Stimulated activated CD8-positive, alpha-beta memory T cell treated with anti-CD3 and anti-CD28 coated beads, Interleukin-4, amount 100 ng/mL, for 1 hour (primary cell): ENCODE measurements around the gene BATF3.
A peak's percentile ranks its signal among the peaks of the same experiment; 100 is the strongest.

Experiments used
- DNase-seq, 2 donors: peaks; one replicate each; pipeline ENCODE4 v3.0.0-alpha.2; 2020; ENCODE audit warnings: low read depth in 2 of 2, low spot score in 1 of 2

The BATF3 gene

DNA sequence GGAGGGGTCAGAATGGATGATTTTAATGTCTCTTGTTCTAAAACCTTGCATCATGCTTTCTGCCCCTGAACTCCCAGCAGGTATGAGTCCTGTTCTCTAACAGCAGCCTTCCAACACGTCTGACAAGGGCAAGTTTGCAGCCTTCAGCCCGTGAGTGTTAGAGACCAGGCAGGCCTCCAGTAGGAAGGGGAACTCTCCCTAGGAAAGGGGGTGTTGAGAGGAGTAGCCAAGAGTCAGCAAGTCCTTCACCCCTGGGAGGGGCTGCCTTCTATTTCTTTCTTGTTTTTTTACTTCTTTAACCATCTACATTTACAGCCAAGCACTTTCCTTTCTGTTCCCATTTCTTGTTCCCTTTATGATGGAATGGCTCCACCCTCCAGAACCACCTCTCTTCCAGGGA is 14.2 kb downstream of the BATF3 start:
- no peak for DNase-seq

DNA sequence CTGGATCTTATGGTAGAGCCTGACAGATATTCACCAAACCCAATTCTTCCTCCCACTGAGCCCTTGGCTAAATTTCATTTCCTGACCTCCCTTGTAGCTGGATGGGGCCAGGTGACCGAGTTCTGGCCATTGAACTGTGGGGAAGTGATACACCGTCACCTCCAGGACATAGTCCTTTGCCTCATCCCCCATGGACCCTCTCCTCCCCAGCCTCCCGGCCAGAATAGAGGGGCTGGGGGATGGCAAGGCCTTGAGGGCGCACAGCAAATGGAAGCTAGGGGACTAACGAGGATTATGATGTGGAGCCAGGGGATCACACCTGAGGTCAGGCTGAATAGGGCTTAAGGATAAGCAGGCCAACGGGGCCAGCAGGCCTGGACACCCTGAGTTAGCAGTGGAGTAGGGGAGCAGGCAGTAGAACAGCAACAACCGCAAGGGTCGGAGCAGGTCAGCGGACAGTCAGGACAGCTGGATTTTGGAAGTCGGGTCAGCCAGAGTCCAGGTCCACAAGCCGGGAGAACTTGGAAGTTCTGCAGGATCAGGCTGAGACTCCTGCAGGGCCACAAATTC is 15.0 kb downstream of the BATF3 start:
- no peak for DNase-seq

DNA sequence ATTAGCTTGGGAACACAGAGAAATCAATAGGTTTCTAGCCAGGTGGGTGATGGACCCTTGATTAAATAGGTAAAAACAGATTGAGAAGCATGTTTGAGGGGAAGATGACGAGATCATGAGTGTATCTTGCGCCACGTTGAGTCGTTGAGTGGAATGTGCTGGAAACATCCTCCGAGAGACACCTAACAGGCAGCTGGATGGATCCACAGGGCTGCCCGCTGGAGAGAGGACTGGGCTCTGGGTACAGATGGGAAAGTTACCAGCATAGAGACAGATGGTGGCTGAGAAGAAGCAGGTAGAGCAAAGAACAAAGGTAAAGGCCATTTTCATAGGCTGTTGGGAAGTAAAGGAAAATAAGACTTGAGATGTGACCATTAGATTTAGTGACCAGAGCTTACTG is 15.6 kb downstream of the BATF3 start:
- DNase-seq: no peak

DNA sequence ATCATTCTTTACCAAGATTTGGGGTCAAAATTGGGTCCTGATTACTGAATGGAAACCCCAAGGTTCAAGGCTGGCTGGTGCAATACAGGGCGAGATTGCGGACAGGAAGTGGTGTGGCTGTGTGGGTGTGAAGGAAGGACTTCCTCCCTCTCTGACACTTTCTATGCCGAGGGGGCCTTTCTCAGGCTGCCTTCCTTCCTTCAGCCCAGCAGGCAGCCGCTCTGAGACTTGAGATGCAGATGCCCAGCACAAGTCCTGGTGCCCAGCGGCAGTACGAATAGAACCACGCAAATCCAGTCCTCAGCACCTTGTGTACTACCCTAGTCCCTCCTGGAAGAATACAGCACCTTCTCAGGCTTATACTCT is 16.3 kb downstream of the BATF3 start:
- DNase-seq: no peak

DNA sequence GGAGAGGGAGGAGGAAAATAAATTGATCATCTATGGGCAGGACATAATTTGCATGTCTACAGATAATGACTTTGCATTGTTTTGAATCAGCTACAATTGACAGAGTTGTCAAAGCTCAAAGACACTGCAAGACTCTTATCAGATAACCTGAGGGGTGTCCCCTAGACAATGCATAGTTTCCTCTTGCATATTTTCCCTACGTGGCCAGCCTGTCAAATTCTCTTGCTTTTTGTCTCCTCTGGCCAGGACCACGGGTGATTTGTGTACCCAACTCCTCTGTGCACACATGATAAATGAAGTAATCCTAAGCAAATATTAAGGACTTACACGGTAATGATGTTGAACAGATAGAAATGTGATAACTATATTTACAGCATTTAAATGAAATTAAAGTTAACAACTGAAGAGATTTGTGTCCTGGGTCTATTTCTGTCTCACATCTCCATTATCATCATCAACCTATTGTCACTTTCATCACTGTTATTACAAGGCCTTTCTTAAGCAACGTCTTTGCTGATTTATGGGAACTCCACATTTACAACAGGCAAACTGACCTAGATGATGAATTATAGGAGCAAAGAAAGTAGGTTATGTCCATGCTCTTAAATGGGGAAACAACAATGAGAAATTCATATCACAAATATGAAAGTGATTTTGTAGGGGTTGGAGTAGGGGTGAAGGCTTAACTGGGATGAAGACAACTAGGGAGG is 18.8 kb downstream of the BATF3 start:
- DNase-seq: no peak

DNA sequence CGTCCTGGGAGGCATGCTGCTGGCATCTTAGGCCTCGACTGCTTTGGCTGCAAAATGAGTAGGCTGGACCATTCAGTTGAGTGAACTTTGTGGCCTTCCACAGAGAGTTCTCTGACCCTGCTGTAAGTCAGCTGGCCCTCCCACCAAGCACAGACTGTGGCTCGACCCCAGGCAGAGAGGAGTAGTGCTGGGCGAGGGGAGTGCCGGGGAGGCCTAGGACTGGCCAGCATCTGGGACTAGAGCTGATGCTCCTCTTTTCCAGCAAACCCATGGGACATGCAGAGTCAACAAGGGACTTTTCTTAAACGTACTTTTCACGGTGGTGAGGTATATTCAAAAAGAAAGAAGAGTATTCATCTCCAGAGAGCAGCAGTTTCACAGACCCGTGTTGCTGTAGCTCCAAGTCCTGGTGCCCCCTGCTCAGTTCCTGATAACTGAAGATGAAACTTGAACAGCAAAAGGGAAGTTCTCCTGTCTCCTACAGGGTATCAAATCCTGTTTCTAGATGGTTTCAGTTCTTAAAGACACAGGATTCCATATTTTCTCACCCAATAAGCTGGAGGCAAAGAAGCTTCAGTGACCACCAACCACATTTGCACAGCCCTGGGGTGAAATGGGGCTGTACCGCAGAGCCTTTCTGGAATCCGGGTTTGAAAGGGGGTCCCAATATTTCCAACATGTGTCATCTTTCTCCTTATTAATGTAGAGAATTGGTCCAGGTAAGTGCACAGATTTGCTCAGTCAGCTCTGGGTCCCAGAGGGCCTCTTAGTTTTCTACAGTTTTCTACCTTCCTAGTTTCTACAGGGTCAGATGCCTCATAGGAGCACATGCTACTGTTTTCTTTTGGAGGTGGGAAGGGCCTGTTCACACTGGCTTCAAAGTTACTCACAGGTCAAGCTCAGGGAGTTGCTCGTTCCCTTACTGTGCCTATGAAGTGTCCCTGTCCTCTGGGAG is 20.9 kb downstream of the BATF3 start:
- DNase-seq: no peak

DNA sequence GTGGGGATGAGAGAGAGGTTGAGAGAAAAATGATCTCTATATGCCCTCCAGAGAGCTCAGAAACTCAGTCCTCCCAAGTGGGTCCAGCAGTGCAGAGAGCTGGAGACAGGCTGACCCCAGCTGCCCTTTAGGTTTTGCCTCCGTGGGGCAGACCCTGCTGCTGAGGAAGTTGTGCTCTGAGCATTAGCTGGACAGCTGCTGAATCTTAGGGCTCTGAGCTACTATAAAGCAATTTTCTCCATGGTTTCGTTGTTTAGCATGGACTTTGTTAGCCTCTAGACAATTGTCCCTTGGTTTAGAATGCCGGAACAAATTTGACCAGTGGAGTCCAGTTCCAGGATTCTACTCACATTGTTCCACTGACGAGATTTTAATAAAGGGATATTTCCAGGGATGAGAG is 22.1 kb downstream of the BATF3 start:
- DNase-seq: no peak

DNA sequence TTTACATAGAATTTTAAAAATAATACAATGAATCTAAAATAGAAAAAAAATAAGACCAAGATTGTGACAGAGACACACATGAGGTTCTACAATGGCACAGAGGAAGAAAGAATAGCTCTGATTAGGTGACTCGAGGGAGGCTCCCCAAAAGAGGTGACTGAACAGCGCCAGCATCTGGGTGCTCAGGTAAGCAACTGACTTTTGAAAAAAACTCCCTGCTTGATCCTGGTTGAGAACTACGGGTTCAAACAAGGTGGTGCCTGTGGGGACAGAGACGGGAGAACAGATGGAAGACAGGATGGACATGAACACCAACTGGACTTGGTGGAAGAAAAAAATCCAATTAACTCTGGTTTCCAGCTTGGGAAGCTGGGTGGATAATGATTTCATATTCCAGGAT is 22.5 kb downstream of the BATF3 start:
- DNase-seq: no peak

DNA sequence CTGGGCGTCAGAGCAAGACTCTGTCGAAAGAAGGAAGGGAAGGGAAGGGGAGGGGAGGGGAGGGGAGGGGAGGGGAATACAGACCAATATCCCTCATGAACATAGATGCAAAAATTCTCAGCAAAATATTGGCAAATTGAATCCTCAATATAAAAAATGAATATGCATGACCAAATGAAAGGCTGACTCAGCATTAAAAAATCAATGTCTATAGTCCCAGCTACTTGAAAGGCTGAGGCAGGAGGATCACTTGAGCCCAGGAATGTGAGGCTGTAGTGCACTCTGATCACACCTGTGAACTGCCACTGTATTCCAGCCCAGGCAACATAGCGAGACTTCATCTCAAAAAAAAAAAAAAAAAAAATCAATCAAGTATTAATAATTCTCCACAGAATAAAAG is 24.0 kb downstream of the BATF3 start:
- no peak for DNase-seq

DNA sequence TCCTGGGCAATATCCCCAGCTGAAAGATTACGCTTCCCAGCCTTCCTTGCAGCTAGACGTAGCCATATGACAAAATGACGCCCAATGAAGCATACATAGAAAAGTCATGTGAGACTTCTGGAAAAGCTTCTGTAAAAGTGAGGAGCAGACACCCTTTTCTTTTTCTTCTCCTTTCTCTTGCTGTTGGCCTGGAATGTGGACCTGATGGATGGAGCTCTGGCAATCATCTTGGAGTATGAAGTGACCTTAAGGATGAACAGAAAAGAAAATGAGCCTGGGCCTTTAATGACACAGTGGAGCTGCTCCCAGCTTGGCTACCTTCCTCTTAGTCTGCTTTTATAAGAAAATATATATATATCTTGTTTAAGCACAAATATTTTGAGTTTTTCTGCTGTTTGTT is 24.8 kb downstream of the BATF3 start:
- DNase-seq: no peak

DNA sequence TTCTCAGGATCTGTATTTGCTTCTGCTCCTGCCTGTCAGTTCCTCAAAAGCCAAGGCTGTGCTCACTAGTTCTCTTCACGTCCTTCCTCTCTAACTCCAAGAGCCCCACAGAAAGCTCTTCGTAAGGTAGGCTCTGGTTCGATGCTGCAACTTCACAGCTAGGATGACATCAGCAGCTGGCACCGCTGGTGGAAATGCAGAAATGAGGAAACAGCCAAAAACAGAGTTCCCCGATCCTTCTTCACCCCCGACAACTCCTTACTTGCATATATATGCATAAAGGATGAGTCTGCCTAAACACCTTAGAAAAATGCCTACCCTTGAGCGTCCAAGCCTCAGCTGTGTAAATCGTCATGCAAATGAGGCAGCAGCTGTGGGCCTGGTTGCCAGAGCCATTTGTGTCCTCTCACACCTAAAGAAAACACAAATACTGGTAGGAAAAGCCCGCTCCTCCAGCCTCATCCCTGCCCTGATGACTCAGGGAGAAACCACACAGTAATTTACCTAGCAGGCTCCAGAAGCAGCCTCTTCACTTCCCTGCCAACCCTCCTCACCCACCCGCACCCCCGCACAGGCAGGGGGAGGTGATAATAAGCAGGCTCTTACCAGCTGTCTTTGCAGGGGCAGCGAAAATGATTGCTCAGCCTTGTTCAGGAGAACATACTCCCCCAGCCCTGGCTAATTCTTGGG is 28.2 kb downstream of the BATF3 start:
- DNase-seq: no peak

DNA sequence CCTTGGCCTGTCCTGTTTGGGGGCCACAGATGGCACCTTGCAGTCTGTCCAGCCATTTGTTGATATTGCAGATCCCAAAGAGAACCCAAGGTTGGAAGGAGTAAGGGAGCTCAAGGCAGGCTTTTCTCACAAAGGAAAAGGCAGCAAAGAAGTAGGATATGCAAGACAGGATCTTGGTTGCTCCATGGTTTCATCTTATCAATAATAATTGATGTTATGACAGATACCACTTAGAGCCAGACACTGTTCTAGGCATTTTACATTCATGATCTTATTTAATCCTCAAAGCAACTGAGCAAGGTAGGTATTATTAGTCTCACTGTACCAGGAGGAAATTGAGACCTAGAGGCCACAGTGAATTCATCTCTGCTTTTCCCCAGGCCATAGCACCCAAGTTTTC is 28.8 kb downstream of the BATF3 start:
- DNase-seq: no peak

DNA sequence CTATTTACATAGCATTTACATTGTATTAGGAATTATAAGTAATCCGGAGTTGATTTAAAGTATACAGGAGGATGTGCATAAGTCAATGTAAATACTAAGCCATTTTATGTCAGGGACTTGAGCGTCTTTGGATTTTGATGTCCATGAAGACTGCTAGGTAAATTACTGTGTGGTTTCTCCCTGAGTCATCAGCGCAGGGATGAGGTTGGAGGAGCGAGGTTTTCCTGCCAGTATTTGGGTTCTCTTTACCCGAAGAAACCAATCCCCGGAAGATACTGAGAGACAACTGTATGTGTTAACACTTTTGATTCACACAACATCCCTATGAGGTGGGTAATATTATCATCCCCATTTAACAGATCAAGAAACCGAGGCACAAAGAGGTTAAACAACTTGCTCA is 29.3 kb downstream of the BATF3 start:
- no peak for DNase-seq

DNA sequence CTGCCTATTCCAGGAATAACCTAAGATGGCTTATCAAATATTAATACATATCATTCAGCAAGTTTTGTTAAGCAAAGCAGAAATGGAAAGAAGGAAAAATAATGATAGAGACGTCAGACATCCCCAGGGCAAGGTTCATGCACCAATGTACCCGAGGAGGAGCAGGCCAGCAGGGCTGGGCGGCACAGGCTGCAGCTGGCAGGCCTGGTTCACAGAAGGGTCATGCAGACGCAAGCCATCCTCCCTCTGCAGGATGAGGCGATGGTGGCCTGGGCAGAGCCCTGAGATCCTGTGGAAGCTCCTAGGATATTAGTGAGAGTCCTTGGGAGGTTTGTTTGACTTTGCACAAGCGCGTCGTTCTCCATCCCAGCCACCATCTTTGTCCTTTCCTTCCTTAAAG is 30.0 kb downstream of the BATF3 start:
- DNase-seq: no peak

DNA sequence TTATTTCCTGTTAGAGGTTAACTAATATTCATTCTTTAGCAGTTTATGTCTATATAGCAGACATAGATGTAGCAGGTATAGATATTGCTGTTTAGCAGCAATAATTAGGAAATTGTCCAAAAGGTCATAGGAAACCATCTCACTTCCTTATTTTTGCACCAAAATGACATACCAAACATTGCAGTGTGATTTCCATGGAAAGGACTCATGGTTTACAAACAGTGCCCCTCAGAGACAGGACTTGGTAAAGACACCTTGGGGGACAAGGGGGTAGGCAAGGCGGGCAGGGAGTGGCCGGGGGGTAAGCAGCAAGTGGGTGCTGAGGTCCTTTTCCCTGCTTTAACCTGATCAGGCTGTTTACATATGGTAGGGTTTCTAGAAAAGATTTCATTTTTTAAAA is 30.5 kb downstream of the BATF3 start:
- DNase-seq: no peak

DNA sequence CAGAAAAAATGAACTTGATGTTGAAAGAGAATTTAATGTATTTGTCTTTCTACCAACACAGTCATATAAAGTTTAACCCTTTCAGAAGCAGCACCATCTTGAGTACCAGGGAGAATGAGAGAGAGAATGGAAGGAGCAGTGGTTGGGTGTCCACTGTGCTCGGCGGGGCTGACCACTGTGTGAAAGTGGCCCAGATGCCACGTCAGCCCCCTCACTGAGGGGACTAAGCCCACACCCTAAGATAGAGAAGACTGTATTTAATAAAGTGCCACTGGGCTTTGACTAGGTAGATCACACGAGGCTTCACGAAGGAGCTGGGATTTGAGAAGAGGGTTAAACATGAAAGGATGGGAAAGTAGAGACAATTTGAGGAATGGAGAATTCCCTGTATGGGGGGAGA is 31.2 kb downstream of the BATF3 start:
- no peak for DNase-seq

DNA sequence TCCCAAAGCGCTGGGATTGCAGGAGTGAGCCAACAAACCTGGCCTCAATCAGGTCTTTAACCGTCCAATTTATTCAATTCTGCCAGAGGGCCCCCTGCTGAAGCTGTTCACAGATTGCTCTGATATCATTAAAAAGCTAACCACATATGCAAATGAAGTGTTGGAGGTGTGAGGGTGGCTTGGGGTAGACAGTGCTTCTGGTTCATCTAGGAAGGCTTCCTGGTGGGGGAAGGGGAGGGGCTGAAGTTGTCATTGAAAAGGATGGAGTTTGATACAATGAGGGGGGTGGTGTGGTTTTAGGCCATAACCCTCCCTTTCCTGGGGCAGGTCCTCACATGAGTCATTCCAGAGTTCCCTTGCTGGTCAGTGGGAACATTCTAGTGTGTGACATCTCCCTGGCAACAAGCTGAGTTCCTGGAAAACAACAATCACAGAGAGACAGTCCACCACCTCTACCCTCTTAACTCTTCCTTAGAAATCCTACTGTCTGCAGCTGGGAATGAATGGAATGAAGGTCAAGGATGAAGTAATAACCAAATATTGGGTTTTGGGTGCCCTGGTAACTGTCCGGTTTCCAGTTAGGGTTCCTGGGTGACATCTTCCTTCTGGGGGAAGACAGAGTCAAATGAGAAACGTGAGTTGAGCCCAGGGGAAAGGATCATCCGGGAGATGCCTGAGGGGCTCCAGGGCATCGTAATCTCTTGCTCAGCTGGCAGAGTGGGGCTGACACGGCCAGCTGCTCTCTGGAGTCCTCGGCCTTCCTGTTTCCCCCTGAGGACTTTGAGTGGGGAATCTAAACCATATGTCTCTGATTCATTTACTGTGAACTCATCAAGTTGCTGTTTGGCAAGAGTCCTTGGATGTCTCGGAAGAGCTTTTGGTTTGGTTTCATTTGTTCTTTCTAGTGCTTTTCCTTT is 32.2 kb downstream of the BATF3 start:
- no peak for DNase-seq

DNA sequence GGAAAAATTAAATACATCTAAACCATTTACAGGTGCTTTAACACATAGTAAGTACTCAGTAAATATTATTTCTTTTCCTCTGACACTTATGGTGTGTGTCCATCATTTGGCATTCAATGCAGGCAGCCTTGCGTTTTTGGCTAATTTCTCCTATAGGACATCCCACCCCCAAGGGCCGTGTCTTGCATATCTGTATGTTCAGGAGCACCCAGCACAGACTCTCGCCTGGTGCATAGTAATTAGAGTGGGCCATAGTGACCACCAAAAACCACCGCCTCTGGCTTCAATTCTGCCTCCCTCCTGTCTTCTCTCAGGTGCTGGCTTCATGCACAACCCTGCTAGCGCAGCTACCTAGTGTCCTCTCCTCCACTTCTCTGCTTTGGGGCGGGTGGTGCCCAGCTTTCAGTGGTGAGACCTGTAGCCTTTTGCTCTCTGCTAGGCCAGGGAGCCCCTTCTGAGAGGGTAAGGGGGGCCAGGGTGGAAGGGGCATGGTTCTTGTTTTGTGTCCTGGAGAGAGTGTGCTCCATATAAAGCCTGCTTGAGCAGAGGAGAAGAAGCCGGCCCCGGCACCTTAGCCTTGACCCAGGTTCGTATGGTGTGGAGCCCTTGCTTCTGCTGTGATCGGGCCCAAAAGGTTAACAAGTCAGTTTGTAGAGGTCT is 33.4 kb downstream of the BATF3 start:
- no peak for DNase-seq

DNA sequence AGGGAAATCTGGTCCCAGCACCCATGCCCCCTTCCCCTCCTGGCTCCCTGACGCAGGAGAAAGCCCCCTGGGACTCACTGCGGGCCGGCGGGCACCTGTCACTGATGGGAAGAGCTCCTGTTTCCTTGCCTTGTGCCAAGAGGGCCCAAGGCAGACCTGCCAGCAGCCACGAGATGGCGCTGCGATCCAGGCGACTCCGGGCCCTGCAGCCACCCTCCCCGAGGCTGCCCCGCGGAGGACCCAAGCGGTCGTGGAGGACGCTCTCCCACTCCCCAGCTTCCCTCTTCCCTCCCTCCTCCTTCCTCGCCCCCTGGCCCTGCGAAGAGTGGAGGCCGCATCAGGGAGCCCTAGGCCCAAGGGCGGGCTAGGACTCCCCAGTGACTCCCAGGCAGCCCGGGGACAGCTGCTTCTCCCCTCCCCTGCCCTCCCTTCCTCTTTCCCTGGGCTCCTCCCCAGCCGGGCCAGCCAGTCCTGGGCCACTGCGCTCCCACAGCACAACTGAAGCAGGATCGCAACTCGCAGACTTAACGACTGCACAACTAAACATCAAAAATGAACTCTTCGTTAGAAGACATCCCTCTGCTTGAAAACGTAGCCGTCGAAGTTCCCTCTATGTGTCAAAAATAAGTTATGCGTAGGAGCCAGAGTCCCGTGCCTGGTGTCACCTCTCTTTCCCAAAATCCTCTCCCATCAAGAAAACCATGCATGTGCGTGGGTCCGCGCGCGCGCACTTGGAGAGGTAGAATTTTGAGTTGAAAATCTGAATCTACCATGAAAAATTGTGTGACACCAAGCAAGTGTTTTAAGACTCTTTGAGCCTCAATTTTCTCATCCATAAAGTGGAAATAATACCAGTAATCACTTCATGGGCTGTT is 34.2 kb downstream of the BATF3 start:
- peak; percentile 47 to 58 for DNase-seq
